DMS 273 (cell line): Measurements from ENCODE around the gene PTPRT.
"Not testable (repeated sequence)": the region's sequence is repeated elsewhere in the genome, so short reads cannot be mapped to it uniquely, and the experiment has no call there.

Experiments used
- DNase-seq: peaks from one replicate; lab custom pipeline; 2025; ENCODE audit not compliant: unreplicated experiment; lab: John Stamatoyannopoulos, UW

Gene PTPRT

DNA sequence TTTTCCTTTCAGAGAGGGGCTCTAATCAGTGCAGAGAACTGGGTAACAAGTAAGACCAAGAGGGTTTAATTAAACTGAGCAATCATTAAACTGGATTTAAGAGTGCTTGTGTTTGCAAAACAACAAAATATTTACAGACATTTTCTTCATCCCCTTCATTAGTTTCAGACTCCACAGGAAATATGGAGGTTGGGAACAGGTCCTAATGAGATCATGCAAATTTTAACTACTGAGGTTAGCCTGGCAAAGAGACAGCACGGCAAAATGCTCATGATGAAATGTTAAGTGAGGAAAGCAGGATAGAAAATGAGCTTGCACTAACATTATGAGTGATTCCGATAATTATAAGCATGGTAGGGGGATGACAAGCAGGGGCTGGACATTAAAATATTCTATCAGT lies 268.9 kb downstream of the PTPRT start:
- no peak for DNase-seq

DNA sequence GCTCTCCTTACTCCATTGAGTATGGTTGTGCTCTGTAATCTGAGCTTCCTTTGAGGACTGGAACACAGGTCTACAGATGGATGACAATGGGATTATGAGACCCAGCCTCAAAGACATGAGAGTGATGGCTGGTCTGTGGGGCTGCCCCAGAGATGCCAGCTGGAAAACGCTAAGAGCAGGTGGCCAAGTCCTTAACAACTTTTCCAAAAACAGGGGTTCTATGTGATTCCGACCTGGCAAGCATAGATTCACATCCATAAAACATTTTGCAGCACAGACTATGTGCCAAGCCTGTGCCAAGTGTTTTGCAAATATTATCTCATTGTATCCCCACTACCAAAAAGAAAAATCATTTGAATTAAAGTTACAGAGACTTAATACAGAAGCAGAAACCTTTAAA lies 270.4 kb downstream of the PTPRT start:
- no peak for DNase-seq

DNA sequence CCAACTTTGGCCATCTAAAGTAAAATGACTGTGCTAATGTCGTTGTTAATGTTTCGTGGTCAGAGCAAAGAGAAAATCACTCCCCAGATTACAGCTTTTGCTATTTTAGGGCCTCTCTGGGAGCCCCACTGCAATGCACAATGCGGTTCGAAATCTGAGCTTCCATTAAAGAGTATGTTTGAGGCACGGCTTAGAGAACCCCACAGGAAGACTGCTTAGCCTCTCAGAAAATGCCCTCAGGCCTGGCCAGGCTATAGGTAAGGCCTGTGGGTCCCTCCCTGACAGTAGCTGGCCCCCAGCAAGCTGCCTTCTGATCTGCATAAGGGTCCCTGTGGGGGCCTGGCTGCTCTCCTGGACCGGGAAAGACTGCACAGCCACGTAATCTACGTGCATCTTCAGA lies 274.6 kb downstream of the PTPRT start:
- DNase-seq = no peak

DNA sequence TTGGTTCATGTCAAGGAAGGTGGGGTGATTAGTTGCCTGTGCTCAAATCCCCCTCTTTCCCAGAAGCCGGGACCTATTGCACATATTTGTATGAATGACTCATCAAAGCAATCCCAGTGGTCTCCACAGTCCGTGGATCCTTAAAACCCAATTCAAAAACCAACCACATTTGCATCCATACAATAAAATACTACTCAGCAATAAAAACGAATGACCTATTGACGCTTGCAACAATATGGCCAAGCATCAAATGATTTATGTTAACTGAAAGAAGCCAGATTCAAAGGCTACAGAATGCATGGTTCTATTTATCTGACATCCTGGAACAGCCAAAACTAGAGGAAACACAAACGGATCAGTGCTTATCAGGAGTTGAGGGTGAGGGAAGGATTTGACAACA lies 275.4 kb downstream of the PTPRT start:
- no peak for DNase-seq

DNA sequence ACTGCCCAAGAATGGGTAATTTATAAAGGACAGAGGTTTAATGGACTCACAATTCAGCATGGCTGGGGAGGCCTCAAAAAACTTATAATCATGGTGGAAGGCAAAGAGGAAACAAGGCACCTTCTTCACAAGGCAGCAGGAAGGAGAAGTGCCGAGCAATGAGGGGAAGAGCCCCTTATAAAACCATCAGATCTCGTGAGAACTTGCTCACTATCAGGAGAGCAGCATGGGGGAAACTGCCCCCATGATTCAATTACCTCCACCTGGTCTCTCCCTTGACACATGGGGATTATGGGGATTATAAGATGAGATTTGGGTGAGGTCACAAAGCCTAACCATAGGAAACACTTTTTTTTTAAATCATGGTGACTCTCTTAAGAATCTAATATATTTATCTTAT lies 278.9 kb downstream of the PTPRT start:
- not testable (repeated sequence) for DNase-seq

DNA sequence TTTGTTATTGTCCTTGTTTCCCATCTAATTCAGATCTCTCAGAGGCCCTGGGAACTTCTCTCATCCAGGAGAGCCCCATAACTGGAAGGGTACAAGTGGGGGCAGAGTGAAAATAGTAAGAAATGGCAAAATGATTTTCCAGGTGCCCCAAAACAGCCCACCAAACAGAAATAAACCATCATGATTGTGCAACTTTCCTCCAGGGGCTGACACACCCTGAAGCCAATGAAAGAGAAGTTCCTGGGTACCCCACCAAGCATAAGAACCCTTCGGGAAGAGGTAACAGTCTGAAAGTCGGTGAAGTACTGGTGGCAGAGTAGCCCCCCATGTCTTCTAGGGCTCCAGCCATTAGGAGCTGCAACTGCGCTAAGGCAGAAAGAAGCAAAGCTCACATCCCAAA lies 282.0 kb downstream of the PTPRT start:
- DNase-seq = no peak

DNA sequence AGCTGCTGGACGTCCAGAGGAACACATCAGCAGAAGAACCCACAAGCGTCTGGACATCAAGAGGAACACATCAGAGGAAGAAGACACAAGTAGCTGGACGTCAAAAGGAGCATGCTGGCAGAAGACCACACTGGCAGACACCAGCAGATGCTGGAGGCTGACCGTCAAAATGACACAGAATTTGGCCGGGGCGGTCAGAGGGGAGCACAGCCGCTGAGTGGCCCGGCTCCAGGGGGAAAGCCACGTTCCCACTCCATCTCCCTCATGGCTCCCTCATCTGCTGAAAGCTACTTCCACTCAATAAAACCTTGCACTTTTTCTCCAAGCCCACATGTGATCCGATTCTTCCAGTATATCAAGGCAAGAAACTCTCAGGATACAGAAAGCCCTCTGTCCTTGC lies 283.6 kb downstream of the PTPRT start:
- DNase-seq = no peak

DNA sequence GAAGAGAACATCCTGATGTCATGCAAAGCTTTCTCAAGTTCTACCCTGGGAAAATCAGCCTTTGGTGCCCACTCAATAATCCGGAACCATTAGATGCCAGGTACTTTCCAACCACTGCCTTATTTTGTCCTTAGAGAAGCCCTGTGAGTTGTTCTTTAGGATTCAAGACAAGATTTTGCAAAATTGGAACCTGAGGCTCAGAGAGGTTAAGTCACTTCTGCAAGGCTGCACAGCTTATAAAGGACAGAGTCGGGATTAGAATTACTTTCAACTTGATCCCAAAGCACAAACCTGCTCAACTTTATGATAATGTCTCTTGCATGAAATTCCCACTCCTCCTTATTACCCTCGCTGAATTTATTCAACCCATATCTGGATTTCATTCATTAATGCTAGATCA lies 287.2 kb downstream of the PTPRT start:
- no peak for DNase-seq

DNA sequence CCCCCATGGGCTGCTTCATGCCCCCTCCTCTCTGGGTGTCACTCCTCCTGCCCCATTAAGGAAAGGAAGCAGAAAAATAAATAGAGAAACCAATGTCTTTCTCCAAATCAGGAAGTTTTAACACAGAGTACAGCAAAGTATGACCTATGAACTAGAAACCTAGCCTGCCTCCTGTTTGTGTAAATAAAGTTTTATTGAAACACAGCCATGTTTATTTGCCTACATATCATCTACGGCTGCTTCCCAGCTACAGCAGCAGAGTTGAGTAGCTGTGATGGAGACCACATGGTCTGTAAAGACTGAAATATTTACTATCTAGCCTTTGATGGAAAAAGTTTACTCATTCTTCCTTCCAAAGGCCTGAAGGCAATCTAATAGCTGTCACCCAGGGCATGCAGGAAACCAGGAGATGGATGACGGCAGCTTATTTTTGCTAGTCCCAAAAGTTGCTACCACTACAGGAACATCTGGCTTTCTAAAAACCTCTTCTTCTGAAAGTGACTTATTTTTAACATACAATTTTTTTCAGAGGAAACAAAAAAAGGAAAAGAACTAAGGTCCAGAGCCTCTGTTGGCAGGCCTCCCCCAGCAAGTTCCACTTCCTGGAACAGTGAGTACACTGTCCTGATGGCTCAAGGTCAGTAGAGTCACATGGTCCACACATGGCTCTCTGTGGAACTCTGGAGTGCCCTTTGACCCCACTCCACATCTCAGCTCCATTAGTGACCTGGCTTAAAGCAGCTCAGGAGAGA lies 287.8 kb downstream of the PTPRT start:
- DNase-seq = no peak

DNA sequence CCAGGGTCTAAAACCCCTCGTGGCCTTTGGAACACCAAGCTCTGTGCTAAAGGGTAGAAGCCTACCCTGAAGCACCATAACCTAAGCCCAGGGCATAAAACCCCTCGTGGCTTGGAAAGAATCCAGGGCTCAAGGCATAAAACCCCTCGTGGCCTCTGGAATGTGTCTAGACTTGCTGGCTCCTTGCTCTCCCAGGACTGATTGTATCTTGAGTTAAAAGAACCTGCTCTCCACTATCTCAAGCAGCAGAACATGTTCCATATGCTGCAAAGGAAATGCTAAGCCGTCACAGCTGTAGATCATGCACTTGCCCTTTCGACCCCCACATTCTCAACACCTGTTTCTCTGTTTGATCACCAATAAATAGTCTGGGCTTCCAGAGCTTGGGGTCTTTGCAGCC lies 288.9 kb downstream of the PTPRT start:
- not testable (repeated sequence) for DNase-seq

DNA sequence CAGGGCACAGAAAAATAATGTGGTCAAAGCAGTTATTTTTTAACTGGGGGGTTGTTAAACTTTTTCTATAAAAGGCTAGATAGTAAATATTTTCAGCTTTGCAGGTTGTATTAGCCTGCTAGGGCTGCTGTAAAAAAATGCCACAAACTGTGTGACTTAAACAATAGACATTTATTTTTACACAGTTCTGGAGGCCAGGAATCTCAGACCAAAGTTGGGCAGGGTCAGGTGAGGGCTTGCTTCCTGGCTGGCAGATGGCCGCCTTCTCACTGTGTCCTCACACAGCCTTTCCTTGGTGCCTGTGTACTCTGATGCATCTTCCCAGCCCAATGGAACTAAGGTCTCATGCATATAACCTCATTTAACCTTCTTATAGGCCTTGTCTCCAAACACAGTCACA lies 294.7 kb downstream of the PTPRT start:
- no peak for DNase-seq

DNA sequence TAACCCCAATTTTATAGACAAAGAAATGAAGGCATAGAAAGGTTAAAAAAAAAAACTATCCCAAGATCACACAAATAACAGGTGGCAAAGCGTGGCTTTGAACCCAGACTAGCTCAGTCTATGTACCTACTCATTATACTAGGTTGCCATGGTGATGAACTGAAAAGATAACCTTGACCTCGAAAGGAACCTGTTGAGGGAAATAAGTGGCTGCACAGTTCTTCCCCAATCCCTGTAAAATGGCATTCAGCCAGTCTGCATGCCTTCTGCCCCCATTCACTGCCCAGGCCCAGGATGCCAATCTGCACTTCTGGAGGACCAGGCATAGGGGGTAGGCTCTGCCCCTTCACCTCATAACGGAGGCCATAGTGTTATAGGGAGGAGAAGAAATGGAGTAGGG lies 295.2 kb downstream of the PTPRT start:
- no peak for DNase-seq

DNA sequence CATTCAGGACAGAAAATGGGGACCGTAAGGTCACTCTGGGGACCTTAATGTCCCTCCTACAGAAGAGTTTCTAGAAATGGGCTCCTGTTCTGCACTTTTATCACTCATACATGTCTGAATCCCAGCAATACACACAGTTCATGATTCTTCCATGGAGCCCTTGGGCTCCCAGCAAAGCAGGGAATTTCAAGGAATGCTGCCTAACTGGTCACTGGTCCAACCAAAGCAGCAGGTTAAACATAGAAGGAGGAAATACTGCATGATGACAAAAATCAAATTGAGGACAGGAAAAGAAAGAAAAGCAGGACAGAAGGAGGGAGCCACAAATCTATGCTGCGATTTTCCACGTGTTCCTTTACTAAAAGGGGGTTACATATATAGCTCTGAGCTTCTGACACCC lies 300.2 kb downstream of the PTPRT start:
- DNase-seq = no peak

DNA sequence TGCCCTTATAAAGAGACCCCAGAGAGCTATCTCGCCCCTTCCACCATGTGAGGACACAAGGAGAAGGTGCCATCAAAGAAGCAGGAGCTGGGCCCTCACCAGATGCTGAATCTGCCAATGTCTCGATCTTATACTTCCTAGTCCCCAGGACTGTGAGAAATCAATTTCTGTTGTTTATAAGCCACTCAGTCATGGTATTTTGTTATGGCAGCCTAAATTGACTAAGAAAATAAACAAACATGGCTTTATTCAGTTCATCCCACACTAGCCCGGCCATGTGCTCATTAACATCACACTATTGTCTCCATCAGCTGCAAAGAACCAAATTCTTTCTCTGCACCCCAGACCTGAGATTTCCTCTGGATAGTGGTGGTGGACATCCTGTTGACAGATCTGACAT lies 302.4 kb downstream of the PTPRT start:
- no peak for DNase-seq

DNA sequence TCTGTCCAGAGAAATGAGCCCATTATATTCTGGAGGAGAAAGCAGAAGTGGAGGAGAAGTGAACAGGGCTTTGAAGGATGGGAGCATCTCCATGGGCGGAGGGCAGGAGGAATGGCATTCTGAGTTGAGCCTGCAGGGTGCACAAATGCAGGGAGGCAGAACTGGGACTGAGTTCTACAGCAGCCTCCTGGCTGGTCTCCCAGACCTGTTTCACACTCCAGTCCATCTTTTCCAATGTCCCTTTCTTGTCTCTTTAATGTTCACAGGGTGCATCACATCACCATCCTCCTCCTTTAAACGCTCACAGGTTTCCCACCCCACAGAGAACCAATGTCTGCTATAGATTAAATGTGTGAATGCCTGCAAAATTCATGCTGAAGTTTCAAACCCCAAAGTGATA lies 302.9 kb downstream of the PTPRT start:
- DNase-seq = no peak

DNA sequence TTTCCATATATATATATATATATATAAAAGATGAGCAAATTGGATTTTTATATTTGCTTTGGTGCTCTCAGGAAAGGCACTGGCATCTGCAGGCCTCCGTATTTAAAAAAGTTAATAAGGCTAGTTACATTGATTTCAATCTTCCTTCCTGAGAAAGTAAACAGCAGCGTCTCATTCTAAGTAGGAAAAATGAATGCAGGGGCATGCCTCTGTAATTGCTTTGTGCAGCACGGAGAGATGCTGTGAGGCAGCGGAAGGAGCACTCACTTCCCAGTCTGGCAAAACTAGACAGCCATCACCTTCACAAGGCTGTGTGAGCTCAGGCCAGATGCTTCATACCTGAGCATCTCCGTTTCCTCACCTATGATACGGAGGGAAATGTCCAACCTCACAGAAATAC lies 303.7 kb downstream of the PTPRT start:
- no peak for DNase-seq

DNA sequence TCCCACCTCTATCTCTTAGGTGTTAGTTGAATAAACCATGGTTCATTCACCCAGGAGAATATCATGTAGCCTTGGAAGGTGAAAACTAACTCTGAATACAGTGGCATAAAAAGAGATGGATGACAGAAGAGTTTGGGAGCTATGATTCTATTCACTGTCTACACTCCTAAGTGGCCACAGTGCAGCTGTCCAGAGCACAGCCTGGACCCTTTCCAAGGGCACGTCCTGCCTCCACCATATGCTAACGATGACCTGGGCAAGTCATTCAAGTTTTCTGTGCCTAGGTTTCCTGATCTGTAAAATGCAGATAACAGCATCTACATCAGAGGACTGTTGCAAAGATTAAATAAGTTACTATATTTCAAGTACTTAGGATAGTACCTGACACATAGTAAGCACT lies 314.1 kb downstream of the PTPRT start:
- DNase-seq = no peak

DNA sequence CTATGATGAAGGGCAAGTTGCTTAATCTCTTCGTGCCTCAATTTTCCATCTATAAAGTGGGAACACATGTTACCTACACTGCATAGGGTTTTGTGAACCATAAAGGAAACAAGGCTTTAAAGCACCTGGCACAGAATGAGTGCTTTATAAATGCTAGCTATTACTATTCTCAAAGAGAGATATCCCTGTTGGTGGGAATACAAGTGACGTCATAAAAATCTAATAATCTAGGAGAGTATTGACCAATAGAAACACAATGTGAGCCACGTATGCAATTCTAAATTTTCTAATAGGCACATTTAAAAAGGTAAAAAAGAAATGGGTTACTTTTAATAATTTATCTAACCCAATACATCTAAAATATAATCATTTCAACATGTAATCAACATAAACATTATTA lies 316.4 kb downstream of the PTPRT start:
- no peak for DNase-seq

DNA sequence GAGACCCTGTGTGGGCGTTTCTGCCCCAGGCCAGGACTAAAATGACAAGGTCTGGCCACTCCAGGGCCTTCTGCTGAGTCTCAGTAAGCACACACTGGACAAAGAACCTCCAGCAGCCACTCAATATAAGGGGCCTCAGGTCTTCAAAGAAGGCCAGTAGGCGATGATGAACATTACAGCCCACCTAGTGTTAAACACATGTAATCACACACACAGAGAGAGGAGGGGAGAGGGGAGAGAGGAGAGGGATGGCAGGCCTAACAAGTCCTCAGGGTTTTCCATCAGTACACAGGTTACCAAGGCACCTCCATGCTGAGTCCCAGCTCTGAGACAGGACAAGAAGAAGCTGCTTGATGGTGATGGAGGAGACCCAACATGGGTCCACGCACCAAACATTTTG lies 325.6 kb downstream of the PTPRT start:
- DNase-seq = no peak

DNA sequence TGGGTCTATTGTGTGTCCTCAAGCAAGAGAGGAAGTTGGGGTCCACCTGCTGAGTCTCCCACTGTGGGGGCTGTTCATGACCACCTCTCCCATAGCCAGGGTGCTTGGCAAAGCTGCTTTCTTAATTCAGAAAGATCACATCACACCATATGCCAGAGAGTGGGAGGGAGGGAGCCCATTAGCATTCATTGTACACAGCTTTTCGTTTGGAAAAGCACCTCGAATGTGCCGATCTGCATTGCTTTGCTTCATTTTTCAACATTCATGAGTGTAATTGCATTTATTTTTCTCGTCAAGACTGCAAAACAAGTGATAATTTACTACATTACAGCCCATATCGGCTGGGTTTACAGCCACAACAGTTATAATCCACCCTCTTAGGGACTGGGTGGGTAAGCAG lies 327.3 kb downstream of the PTPRT start:
- DNase-seq = peak; percentile 1

DNA sequence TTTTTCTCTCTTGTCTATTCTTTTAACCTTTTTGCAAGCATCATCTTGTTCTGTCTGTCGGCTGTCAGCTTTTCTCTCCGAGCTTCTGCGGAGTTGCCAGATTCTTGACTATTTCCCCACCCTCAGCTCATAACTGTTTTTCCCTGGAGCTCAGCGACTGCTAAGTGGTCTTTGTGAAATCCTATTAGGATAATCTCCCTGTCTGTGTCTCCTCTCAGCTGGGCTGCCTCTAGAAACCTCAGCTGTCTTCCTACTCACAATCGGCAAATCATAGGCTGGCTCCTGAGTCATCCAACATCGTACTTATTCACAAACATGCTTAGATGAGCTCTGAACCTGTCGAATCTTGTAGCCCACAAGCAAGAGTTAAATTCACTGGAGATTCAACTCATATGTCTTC lies 332.3 kb downstream of the PTPRT start:
- DNase-seq = no peak

DNA sequence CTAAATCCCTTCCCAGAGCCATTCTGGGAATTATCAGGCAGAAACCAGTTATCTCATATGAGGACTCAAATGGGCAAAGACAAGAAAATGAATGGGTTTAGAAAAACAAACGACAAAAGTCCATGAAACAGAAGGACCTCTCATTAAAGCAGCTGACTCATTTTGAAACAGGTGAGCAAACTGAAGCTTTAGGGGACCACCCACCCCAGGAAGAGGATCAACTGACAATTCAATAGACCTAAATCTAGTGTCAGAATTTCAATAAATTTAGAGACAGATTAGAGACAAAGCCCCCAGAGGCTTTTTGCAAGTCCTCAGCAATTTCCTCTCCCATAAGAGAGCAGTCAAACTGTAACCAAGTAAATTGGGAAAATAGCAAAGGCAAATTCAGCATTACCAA lies 333.8 kb downstream of the PTPRT start:
- no peak for DNase-seq

DNA sequence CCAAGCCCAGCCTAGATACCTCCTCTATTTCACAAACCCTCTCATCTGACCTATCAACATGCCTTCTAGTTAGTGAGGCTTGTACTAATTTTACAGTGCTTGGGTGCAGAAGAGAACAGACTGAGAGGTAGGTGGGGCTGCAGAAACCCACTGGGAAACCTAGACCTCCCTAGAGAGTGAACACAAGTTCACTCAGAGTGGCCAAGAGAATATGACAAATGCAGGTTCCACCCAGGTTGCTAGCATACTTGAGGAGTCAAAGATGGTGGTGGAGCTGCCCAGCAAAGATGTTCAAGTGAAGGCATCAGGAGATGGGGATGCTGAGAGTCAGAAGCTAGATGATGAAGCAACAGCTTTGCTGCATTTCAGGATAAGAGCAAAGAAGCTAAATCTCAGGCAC lies 337.0 kb downstream of the PTPRT start:
- no peak for DNase-seq
